ENCODE data around the gene BPIFA2.
A peak's percentile ranks its signal among the peaks of the same experiment; 100 is the strongest.

The BPIFA2 gene

GRCh38 chr20:33192912-33193501 lies 25.0 kb downstream of the BPIFA2 start:
- DNase-seq (ENCODE audit: low read depth in 2 of 2), result no peak

- DNase-seq (ENCODE audit: low read depth in 2 of 2), result no peak
Measured at GRCh38 chr20:33199026-33199425, 31.1 kb downstream of the BPIFA2 start.

GRCh38 chr20:33202451-33202850 lies 34.5 kb downstream of the BPIFA2 start:
- DNase-seq (ENCODE audit: low read depth in 2 of 2), result no peak

- no peak for DNase-seq (ENCODE audit: low read depth in 2 of 2)
Measured at GRCh38 chr20:33203444-33203843, 35.5 kb downstream of the BPIFA2 start.

GRCh38 chr20:33209789-33210188 lies 41.8 kb downstream of the BPIFA2 start:
- DNase-seq (ENCODE audit: low read depth in 2 of 2), result peak in 1 of 2 experiments; percentile 19

- no peak for DNase-seq (ENCODE audit: low read depth in 2 of 2)
Measured at GRCh38 chr20:33210371-33210770, 42.4 kb downstream of the BPIFA2 start.

GRCh38 chr20:33211817-33212424 lies 44.0 kb downstream of the BPIFA2 start:
- DNase-seq (ENCODE audit: low read depth in 2 of 2), result peak in 1 of 2 experiments; percentile 32

GRCh38 chr20:33217052-33217451 lies 49.1 kb downstream of the BPIFA2 start, which contains the start of gene BPIFA3:
TSS of gene BPIFA3 (plus strand) at chr20:33217352. CDS start at chr20:33217537, 185 bp downstream.
- DNase-seq (ENCODE audit: low read depth in 2 of 2), result no peak

GRCh38 chr20:33224399-33224798 lies 56.4 kb downstream of the BPIFA2 start:
- no peak for DNase-seq (ENCODE audit: low read depth in 2 of 2)

GRCh38 chr20:33229843-33230242 lies 61.9 kb downstream of the BPIFA2 start:
- DNase-seq (ENCODE audit: low read depth in 2 of 2), result no peak

Measured in stimulated activated CD4-positive, alpha-beta T cell treated with anti-CD3 and anti-CD28 coated beads, Interleukin-12 subunit alpha, Interleukin-12 subunit beta, amount 100 ng/mL, for 24 hours (primary cell).